Measurements from ENCODE around the gene GARS1. TPM values are rescaled to one million over a fixed set of nuclear protein-coding genes. Genes with fewer than 3 reads are reported as not detected.
"Not testable (repeated sequence)": the region's sequence is repeated elsewhere in the genome, so short reads cannot be mapped to it uniquely, and the experiment has no call there.

The GARS1 gene
- total RNA-seq, 1 donor from 2014 or later: 51.2 TPM

DNA sequence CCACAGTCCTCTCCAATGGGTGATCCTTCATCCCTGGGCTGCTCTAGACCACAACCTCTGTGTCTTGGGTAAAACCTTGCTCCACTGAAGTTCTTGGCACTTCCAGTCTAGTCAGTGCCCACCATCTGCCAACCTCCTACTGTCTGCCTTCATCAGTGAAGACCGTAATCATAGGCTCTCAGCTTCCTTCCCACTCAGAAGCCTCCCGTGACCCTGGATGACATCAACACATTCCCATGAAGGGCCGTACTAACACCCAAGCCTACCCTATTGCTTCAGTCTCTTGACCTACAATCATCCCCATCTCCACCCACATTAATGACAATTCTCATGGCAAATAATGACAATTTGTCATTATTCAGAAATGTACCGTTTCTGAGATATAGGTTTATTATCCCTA lies 27.6 kb upstream of the GARS1 start:
- no peak for DNase-seq (ENCODE audit: low spot score)
- intact Hi-C loops (cut with DNase I): no loop called here

- DNase-seq (ENCODE audit: low spot score); intact Hi-C loops (cut with DNase I): not testable (repeated sequence)
Measured at GRCh38 chr7:30570238-30570637, 24.4 kb upstream of the GARS1 start.

DNA sequence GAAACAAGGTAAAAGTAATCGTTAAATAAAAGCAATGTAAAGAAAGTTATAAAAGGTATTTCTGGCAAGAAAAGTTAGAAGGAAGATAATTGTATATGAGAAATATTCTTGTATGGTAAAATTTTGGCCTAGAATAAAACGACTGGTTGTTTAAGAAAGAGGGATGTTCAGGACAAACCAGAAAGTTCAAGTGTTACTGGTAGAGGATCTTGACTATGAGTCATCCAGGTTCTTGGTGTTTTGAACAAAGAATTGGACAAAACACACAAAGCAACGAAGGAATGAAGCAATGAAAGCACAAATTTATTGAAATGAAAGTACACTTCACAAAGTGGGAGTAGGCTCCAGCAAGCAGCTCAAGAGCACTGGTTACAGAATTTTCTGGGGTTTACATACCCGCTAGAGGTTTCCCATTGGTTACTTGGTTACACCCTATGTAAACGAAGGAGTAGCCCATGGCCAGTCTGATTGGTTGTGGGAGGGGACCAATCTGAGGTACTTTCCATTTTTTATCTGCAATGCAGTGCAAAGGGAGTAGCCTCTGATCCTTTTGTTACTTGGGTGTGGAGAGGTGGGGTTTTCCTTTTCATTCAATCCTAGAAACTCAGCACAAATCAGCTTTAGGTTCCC lies 22.4 kb upstream of the GARS1 start:
- intact Hi-C loops (cut with DNase I): no loop called here
- DNase-seq (ENCODE audit: low spot score): no peak

DNA sequence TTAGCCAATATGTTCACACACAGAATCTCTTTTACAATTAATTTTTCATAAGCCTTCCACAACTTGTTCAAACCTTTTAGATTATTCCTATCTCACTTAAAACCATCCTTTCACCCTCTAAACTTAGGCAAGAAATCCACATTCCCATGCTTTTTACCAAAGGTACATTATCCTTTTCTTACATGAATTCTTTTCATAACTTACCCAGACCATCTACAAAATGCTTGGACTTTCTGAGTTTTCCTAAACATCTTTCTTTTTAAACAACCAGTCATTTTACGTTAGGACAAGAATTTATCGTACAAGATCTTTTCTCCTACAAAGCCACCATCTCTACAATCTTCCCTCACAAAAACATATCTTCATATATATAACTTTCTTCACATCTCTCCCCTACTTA lies 18.8 kb upstream of the GARS1 start:
- DNase-seq (ENCODE audit: low spot score): no peak
- intact Hi-C loops (cut with DNase I): no loop called here

GRCh38 chr7:30583181-30583580 lies 11.5 kb upstream of the GARS1 start:
- intact Hi-C loops (cut with DNase I): no loop called here

DNA sequence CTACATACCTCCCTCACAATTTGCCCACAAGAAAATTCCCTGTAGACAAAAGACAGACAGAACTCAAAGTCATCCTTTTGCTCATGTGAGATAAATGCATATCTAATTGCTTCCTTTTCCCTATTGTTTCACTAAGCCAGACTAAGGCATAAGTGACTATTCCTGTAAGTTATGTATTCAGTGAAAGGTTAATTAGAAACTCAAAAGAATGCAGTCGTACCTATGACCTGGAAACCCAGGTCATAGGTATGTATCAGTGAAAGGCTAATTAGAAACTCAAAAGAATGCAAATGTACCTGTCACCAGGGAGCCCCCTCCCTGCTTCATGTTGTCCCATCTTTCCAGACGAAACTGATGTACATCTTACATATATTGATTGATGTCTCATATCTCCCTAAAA lies 10.3 kb upstream of the GARS1 start:
- no peak for DNase-seq (ENCODE audit: low spot score)
- intact Hi-C loops (cut with DNase I): no loop called here

More at GRCh38 chr7:30583181-30583580, 11.5 kb upstream of the GARS1 start:
- DNase-seq (ENCODE audit: low spot score): no peak

DNA sequence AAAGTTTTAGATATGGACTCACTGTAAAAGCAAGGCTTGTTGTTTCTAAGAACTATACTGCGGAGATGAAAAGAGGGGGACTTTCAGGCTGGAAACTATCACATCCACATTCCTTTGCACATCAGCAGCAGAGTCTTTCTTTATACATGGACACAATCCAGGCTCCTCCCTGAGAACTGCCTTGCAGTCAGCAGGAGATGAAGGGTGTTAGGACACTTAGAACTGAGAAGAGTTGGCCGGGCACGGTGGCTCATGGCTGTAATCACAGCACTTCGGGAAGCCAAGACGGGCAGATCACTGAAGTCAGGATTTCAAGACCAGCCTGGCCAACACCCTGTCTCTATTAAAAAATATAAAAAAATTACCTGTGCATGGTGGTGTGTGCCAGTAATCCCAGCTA lies 9.7 kb upstream of the GARS1 start:
- DNase-seq (ENCODE audit: low spot score): no peak
- intact Hi-C loops (cut with DNase I): no loop called here

GRCh38 chr7:30585675-30586074 lies 9.0 kb upstream of the GARS1 start:
- intact Hi-C loops (cut with DNase I): no loop called here
- DNase-seq (ENCODE audit: low spot score): no peak

- intact Hi-C loops (cut with DNase I); DNase-seq (ENCODE audit: low spot score): not testable (repeated sequence)
Measured at GRCh38 chr7:30587547-30587946, 7.1 kb upstream of the GARS1 start.

GRCh38 chr7:30589111-30589510 lies 5.6 kb upstream of the GARS1 start:
- intact Hi-C loops (cut with DNase I): no loop called here
- DNase-seq (ENCODE audit: low spot score): no peak

DNA sequence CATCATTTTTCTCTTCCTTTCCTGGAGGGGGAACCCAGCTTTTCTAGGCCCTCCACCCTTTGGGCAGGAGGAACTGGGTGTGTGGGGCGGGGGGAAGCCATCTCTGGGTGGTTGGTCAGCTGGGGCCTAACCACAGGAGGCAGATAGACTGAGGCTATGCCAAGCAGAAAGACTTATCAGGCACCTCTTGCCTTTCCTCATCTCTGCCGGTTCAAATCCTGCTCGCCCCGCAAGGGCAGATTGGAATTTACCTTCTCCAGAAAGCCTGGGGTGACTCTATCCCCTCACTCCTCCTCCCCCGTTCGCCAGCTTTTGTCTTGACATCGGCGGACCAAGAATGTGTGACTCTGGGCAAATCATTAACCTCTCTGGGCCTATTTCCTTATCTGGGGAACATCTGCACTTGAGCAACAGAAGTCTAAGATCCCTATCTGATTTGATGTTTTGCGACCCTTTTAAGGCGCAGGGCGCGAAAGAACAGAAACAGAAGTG lies 584 bp upstream of the GARS1 start:
- intact Hi-C loops (cut with DNase I): no loop called here
- no peak for DNase-seq (ENCODE audit: low spot score)

GRCh38 chr7:30595436-30596013 lies 847 bp downstream of the GARS1 start:
- intact Hi-C loops (cut with DNase I): no loop called here
- DNase-seq (ENCODE audit: low spot score): no peak

GRCh38 chr7:30596014-30596641 lies 1.4 kb downstream of the GARS1 start:
- DNase-seq (ENCODE audit: low spot score): no peak
- intact Hi-C loops (cut with DNase I): no loop called here

GRCh38 chr7:30596721-30597120 lies 2.0 kb downstream of the GARS1 start:
- intact Hi-C loops (cut with DNase I): no loop called here
- DNase-seq (ENCODE audit: low spot score): no peak

GRCh38 chr7:30598121-30598876 lies 3.6 kb downstream of the GARS1 start:
- DNase-seq (ENCODE audit: low spot score): no peak
- intact Hi-C loops (cut with DNase I): no loop called here

DNA sequence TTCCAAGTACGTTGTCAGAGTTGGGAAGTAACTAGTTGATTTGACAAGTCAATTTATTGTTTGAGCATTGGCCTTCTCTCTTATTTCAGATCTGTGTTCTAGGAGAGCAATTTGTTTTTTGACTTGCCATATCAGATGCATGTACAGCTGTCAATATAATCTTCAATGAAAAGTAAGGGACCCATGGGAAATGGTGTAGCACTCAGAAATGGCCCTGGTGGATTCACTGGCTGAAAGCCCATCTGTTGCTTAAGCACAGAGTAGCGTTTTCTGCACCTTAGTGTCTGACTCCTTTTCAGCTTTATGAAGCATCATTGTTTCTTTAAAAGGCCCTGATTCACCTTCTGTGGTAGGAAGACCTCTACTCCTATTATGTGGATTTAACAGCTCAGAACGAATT lies 10.2 kb downstream of the GARS1 start:
- DNase-seq (ENCODE audit: low spot score): no peak
- intact Hi-C loops (cut with DNase I): no loop called here

GRCh38 chr7:30605832-30606231 lies 11.2 kb downstream of the GARS1 start:
- DNase-seq (ENCODE audit: low spot score): no peak
- intact Hi-C loops (cut with DNase I): no loop called here

DNA sequence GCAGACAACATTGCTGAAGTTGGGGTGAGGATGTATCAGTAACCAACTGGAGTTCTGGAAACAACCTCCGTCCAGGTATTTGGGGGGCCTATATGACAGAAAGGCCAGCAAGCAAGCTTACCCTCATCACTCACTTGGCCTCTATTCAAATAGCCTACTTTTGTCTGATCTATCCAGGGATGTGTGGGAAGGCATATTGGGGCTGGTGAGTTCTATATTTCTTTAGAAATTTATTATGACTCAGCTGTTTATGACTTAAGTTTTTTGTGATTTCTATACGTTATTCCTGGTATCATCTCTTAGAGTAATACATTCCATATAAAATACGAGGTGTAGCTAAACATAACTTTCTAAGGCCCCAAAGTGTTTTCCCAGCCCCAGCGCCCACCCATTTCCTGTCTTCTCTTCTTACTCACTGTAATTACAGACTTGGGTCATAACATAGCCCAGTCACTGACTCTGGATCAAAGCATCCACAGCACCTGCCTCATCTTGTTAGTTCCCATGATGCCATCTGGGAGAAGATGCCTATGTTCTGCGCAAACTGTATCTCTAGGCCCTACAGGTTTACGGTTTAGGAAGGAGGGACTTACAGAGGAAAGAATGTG lies 18.1 kb downstream of the GARS1 start:
- intact Hi-C loops (cut with DNase I): no loop called here

GRCh38 chr7:30613366-30614325 lies 19.0 kb downstream of the GARS1 start:
- intact Hi-C loops (cut with DNase I): no loop called here
- no peak for DNase-seq (ENCODE audit: low spot score)

More for the DNA sequence above, 18.1 kb downstream of the GARS1 start:
- no peak for DNase-seq (ENCODE audit: low spot score)

Measured in cardiac septum (tissue), 1 donor.